Adrenal gland (tissue), 12 donors: Measurements from ENCODE around the gene ZNF140. TPM values are rescaled to one million over a fixed set of nuclear protein-coding genes. Genes with fewer than 3 reads are reported as not detected.

Source experiments
- DNase-seq, 7 donors: peaks; one replicate each; pipeline ENCODE4 v3.0.0-alpha.2; 2019 to 2020
- H3K27ac ChIP-seq, 5 donors: fragments of 200-600 bp; sonication (generic) in 4 of 5; 1 replicate in 3 of 5; 2 replicates in 2 of 5; pipeline versions ENCODE4 v1.5.1 to v1.8.0; 2016 to 2020; ENCODE audit warnings: mild to moderate bottlenecking in 1 of 5
- H3K27me3 ChIP-seq: fragments of 200-600 bp; 2 replicates; pipeline ENCODE4 v1.8.0; 2021
- H3K36me3 ChIP-seq, 2 donors: fragments of 200-600 bp; replicated peaks in 1 of 2; 1 replicate in 1 of 2; 2 replicates in 1 of 2; pipeline versions ENCODE4 v1.5.1 to v1.8.0; 2018 to 2022
- H3K4me1 ChIP-seq, 2 donors: fragments of 200-600 bp; replicated peaks in 1 of 2; 1 replicate in 1 of 2; 2 replicates in 1 of 2; pipeline versions ENCODE4 v1.5.1 to v1.8.0; 2018 to 2021
- H3K4me3 ChIP-seq, 4 donors: fragments of 200-600 bp; sonication (generic) in 3 of 4; one replicate each; pipeline ENCODE4 v1.5.1; 2016 to 2018
- H3K9me3 ChIP-seq, 3 donors: fragments of 200-600 bp; sonication (generic) in 1 of 3; replicated peaks in 1 of 3; 1 replicate in 2 of 3; 2 replicates in 1 of 3; pipeline versions ENCODE4 v1.5.1 to v1.8.0; 2016 to 2021
- CTCF ChIP-seq, 6 experiments: fragments of 450-650 bp in 4 of 6; fragments of 200-600 bp in 2 of 6; sonication (generic) in 1 of 6; IDR thresholded peaks; 1 replicate in 5 of 6; 2 replicates in 1 of 6; pipeline versions ENCODE4 v1.5.1 to v1.8.0; 2016 to 2021; ENCODE audit warnings: antibody characterized with exemption in 6 of 6, mild to moderate bottlenecking in 2 of 6, moderate library complexity in 1 of 6
- POLR2A ChIP-seq, 2 donors: fragments of 450-650 bp; IDR thresholded peaks; one replicate each; pipeline ENCODE4 v1.6.1; 2017; ENCODE audit warnings: antibody characterized with exemption in 2 of 2, mild to moderate bottlenecking in 2 of 2, moderate library complexity in 1 of 2
- WGBS, 4 donors: extraction: QIAGEN DNeasy Blood & Tissue Kit in 2 of 4; methylation state at CpG; one replicate each; pipeline versions ENCODE4 v1.1.5 to v1.1.7; 2013 to 2017; 5-methylcytosine and 5-hydroxymethylcytosine counted together
- intact Hi-C, 2 donors: fragments of 100-400 bp; cut with DNase I; formaldehyde crosslinking; loops; one replicate each; pipeline versions ENCODE4 v1.14.1 to v1.15.0; 2022 to 2023
- polyA plus RNA-seq, 3 donors: library from polyadenylated mRNA; stranded (reverse); fragments of 200-250 nt in 2 of 3; fragments of 350-450 nt in 1 of 3; fragmentation: Illumina TruSeq in 1 of 3; extraction: RNeasy Lipid Tissue Mini Kit (QIAGEN cat#74804) in 1 of 3; gene quantifications; one replicate each; pipeline ENCODE4 v1.2.3, GENCODE V29; 2013 to 2014
- total RNA-seq, 9 donors: library from RNA; depleted of rRNA in 4 of 9; stranded (reverse); fragments of >200 nt in 4 of 9; fragments of 120-200 nt in 1 of 9; fragmentation: NEBNext Ultra II Directional in 1 of 9; extraction: Animal tissue kit (Norgen Biotek cat#: 25700) in 1 of 9; gene quantifications; one replicate each; pipeline versions ENCODE4 v1.1.0 to v1.2.4, GENCODE V29; 2013 to 2023
- donor health status: healthy with polysubstance abuse.
- donor health status: Bipolar disorder and iron deficiency.
- donor health status: DM: yes; HTN: yes; CAD: no.
- donor health status: DM: no; HTN: no; CAD: no.
- donor health status: DM: no; HTN: no; CAD: no.
- donor health status: DM: yes; HTN: yes; CAD: no.

ZNF140 gene
- total and polyA plus RNA-seq, 12 donors: 6.5 to 37.3 (median 19.9) TPM

- intact Hi-C loops: no loop called here
- Histone ChIP-seq H3K9me3 (peaks cover 26 to 94% (median 49%) of the 10 kb centered on the region in 3 donors), H3K36me3 (no peaks in the 10 kb centered on the region), H3K4me1 (no peaks in the 10 kb centered on the region), H3K27ac (no peak overlapping the region), H3K27me3 (no peaks in the 10 kb centered on the region), H3K4me3 (no peak overlapping the region)
- no peak for DNase-seq
- 82 to 100% (median 93%) methylated on average over 1 of the region's 1 CpG for WGBS, 4 donors
- TF ChIP-seq CTCF (IDR thresholded peaks at IDR 0.05) (no peak), POLR2A (IDR thresholded peaks at IDR 0.05) (no peak)
These were observed 17.2 kb upstream of the ZNF140 start for GRCh38 chr12:133063556-133063955.

GRCh38 chr12:133073836-133074235 is 6.9 kb upstream of the ZNF140 start:
- intact Hi-C loops: no loop called here
- Histone ChIP-seq H3K27ac (no peak overlapping the region), H3K9me3 (peaks cover 4 to 67% (median 5%) of the 10 kb centered on the region in 3 donors), H3K4me3 (no peak overlapping the region), H3K36me3 (no peaks in the 10 kb centered on the region), H3K4me1 (no peaks in the 10 kb centered on the region), H3K27me3 (no peaks in the 10 kb centered on the region)
- no peak for DNase-seq
- TF ChIP-seq CTCF (IDR thresholded peaks at IDR 0.05) (no peak), POLR2A (IDR thresholded peaks at IDR 0.05) (no peak)
- WGBS, 4 donors: 83 to 87% (median 84%) methylated on average over 2 of the region's 2 CpGs

- Histone ChIP-seq H3K9me3 (peaks cover 0 to 48% (median 5%) of the 10 kb centered on the region in 3 donors), H3K27ac (peak overlapping the region; percentile 90 to 100 (median 98)), H3K27me3 (no peaks in the 10 kb centered on the region), H3K36me3 (peaks cover 0 to 20% of the 10 kb centered on the region in 2 donors), H3K4me1 (peaks cover 6 to 13% of the 10 kb centered on the region in 2 donors), H3K4me3 (peak overlapping the region; percentile 11 to 97 (median 90))
- 0 to 1% (median 0%) methylated on average over 6 to 22 of the region's 22 CpGs for WGBS, 4 donors
- DNase-seq: peak; percentile 96 to 99 (median 99)
- TF ChIP-seq POLR2A (IDR thresholded peaks at IDR 0.05) (no peak), CTCF (IDR thresholded peaks at IDR 0.05) (peak in 1 of 6 experiments; percentile 2)
- intact Hi-C loops: no loop called here
These were observed 726 bp upstream of the ZNF140 start for GRCh38 chr12:133080026-133080367.

GRCh38 chr12:133081159-133081780 is 547 bp downstream of the ZNF140 start:
- Histone ChIP-seq H3K27ac (peak overlapping the region; percentile 90 to 100 (median 98)), H3K4me1 (peaks cover 6 to 13% of the 10 kb centered on the region in 2 donors), H3K27me3 (no peaks in the 10 kb centered on the region), H3K9me3 (peaks cover 0 to 58% (median 5%) of the 10 kb centered on the region in 3 donors), H3K36me3 (peaks cover 0 to 33% of the 10 kb centered on the region in 2 donors), H3K4me3 (peak overlapping the region; percentile 81 to 97 (median 90))
- intact Hi-C loops: no loop called here
- DNase-seq: peak; percentile 5 to 58 (median 25)
- 23 to 28% (median 26%) methylated on average over 16 to 17 of the region's 17 CpGs for WGBS, 4 donors
- no peak for TF ChIP-seq POLR2A (IDR thresholded peaks at IDR 0.05)
- TF ChIP-seq CTCF (IDR thresholded peaks at IDR 0.05): no peak
